Activated T-helper 1 cell treated with anti-CD3 and anti-CD28 coated beads, Interleukin-12 subunit alpha, Interleukin-12 subunit beta, Interleukin-2, Interleukin-4 antibody, amounts not matched to agents 30 ng/mL and 10 ng/mL and 1 ng/mL, durations not matched to agents 14 hours and 24 hours and 36 hours (primary cell): ENCODE data around the gene FAM83C. TPM values are rescaled to one million over a fixed set of nuclear protein-coding genes. Genes with fewer than 3 reads are reported as not detected.

Experiments used
- DNase-seq: peaks from one replicate; pipeline ENCODE4 v3.0.0; 2021; ENCODE audit warnings: low spot score
- H3K27ac Mint-ChIP-seq: one replicate; pipeline ENCODE4 v1.8.0; 2021; ENCODE audit warnings: mild to moderate bottlenecking, mixed read lengths
- H3K27me3 Mint-ChIP-seq: one replicate; pipeline ENCODE4 v1.8.0; 2022; ENCODE audit warnings: mild to moderate bottlenecking, moderate library complexity, mixed read lengths; ENCODE audit not compliant: insufficient read depth
- H3K36me3 Mint-ChIP-seq: one replicate; pipeline ENCODE4 v1.8.0; 2021; ENCODE audit warnings: low read depth, mixed read lengths
- H3K4me1 Mint-ChIP-seq: one replicate; pipeline ENCODE4 v1.8.0; 2021; ENCODE audit warnings: low read depth, mixed read lengths
- H3K4me3 Mint-ChIP-seq: one replicate; pipeline ENCODE4 v1.8.0; 2021; ENCODE audit warnings: mild to moderate bottlenecking, moderate library complexity, mixed read lengths
- H3K9me3 Mint-ChIP-seq: one replicate; pipeline ENCODE4 v1.8.0; 2021; ENCODE audit warnings: mixed read lengths
- intact Hi-C: fragments of 100-400 bp; cut with micrococcal nuclease; formaldehyde crosslinking; loops from one replicate; pipeline ENCODE4 v1.15.1; 2024
- total RNA-seq: library from RNA; stranded (reverse); gene quantifications from 2 replicates; pipeline ENCODE4 v1.2.3, GENCODE V29; 2022

Gene FAM83C
- total RNA-seq, 1 donor from 2014 or later, result not detected

DNA sequence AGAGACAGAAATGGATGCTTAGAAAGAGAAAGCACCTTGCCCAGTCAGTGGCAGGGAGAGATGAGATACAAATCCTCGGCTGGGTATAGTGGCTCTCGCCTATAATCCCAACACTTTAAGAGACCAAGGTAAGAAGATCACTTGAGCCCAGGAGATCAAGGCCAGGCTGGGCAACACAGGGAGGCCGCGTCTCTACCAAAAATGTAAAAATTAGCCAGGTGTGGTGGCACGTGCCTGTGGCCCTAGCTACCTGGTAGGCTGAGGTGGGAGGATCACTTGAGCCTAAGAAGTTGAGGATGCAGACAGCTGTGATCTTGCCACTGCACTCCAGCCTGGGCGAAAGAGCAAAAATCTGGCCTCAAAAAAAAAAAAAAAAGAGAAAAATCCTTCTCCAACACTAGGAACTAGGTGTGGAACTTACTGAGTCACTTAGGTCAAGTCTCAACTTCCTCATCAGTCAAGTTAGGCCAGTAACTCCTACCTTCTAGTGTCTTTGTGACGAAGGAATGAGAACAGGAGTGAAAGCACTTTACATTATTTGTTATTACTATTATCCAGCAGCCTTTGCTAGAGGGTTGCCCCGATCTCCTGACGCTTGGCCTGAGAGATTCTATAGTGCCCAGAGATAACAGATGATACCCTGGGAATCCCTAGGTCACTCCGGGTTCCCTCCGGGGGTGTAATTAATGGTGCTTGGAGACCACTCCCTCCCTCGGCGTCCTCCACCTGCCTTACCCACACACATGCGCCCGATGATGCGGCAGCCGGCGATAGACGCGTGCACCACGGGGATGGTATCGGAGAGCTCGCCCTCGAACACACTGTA, 8.6 kb downstream of the FAM83C start:
- intact Hi-C loops, result loop anchor here (1.0 to 5.0 kb wide), 5 partner anchors 136 to 669 kb away; partner anchors contain the start of genes EDEM2, ERGIC3, SCAND1 and TRPC4AP
- H3K4me1 Mint-ChIP-seq, result peaks cover 31% of the 10 kb centered on the region
- peak overlapping the region; percentile 93 for H3K4me3 Mint-ChIP-seq
- H3K27ac Mint-ChIP-seq, result peak overlapping the region; percentile 82
- H3K36me3 Mint-ChIP-seq, result peaks cover 34% of the 10 kb centered on the region
- H3K27me3 Mint-ChIP-seq, result peaks cover 2% of the 10 kb centered on the region
- H3K9me3 Mint-ChIP-seq, result no peaks in the 10 kb centered on the region
- DNase-seq, result no peak

DNA sequence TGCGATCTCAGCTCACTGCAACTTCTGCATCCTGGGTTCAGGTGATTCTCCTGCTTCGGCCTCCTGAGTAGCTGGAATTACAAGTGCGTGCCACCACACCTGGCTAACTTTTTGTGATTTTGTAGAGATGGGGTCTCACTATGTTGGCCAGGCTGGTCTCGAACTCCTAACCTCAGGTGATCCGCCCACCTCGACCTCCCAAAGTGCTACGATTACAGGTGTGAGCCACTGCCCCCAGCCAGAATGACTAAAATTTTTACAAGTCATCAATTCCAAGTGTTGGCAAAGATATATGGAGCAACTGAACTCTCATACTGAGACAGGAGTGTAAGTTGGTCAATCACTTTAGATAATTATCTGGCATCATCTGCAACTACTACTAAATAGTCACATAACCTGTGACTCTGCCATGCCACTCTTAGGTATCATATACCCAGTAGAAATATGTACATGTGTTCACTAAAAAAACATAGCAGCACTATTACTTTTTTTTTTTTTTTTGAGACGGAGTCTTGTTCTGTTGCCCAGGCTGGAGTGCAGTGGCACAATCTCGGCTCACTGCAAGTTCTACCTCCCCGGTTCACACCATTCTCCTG, 10.6 kb downstream of the FAM83C start:
- Mint-ChIP-seq H3K9me3 (no peaks in the 10 kb centered on the region), H3K4me1 (peaks cover 42% of the 10 kb centered on the region), H3K27ac (no peak overlapping the region), H3K27me3 (no peaks in the 10 kb centered on the region), H3K36me3 (peaks cover 40% of the 10 kb centered on the region), H3K4me3 (no peak overlapping the region)
- DNase-seq, result no peak
- intact Hi-C loops, result loop anchor here (5.0 kb wide), 2 partner anchors 261 to 671 kb away; partner anchors contain the start of genes ERGIC3 and SCAND1

DNA sequence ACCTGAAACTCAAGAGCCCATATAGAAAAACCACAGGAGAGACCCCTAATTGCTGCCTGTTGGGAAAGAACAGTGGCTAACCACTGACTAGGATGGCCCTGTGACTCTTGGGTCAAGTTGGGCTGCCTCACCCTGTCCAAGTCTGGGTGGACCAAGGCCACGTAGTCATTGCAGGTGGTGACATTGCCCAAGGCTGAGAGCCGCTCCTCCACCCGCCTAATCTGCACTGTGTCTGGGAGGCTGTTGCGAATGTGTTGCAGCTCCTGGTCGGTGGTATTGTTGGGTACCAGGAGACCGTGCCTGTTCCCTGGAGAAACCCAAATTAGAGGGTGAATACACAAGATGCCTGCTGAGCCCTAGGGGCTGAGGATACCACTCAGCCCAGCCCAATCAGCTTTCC, 11.7 kb downstream of the FAM83C start:
- H3K36me3 Mint-ChIP-seq, result peaks cover 45% of the 10 kb centered on the region
- H3K9me3 Mint-ChIP-seq, result no peaks in the 10 kb centered on the region
- intact Hi-C loops, result loop anchor here (5.0 kb wide), 2 partner anchors 262 to 672 kb away; partner anchors contain the start of genes ERGIC3 and SCAND1
- H3K27ac Mint-ChIP-seq, result no peak overlapping the region
- DNase-seq, result no peak
- no peak overlapping the region for H3K4me3 Mint-ChIP-seq
- no peaks in the 10 kb centered on the region for H3K27me3 Mint-ChIP-seq
- peaks cover 34% of the 10 kb centered on the region for H3K4me1 Mint-ChIP-seq

DNA sequence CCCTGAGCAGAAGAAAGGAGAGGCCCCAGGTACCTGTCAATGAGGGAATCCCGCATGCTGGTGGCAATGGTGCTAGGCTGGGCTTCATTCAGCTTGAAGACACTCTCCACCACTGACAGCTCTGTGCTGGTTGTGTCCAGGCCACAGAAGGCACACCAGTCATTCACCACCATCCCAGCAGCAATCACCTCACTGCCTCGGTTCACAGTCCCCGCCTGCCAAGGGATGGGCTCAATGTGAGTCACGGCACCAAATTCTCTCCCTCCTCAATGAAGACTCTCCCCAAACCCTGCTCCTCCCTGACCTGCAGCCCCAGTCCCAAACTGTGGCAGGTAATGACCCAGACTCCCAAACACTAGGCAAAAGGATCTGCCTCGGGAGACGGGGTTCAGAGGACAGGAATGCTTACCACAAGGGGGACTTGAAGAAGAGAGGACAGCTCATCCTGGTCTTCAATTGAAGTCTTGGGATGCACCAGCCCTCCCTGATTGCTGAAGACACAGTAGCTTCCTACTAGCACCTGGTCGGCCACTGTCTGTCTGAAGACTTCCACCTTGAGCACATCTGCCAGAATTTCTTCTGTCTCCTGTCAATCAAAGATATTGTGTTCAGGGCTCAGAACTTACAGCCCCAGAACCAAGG, 12.6 kb downstream of the FAM83C start:
- intact Hi-C loops, result loop anchor here (5.0 to 10.0 kb wide), 5 partner anchors 263 to 673 kb away; partner anchors contain the start of genes ERGIC3, GGT7, GSS and MYH7B
- Mint-ChIP-seq H3K4me3 (no peak overlapping the region), H3K4me1 (peaks cover 29% of the 10 kb centered on the region), H3K27ac (peak overlapping the region; percentile 62), H3K36me3 (peaks cover 40% of the 10 kb centered on the region), H3K9me3 (no peaks in the 10 kb centered on the region), H3K27me3 (no peaks in the 10 kb centered on the region)
- DNase-seq, result no peak

DNA sequence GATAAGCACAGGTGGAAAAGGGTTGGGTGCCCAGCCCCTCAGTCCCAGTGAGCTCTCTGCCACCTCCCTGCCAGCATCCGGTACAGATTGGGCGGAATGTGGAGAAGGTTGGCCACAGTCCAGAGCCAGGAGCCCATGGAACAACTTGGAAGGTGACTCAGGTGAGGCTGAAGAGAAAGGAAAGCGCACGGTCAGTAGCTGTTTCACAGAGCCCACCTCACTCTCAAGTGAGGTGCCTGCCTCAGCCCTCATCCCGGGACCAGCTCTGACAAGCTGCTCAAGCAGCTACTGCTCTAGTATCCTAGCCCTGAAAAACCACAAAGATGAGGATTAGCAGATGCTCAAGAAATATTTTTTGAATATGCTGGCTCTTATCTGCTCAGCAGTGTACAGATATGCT, 13.2 kb downstream of the FAM83C start:
- Mint-ChIP-seq H3K36me3 (peaks cover 39% of the 10 kb centered on the region), H3K9me3 (no peaks in the 10 kb centered on the region), H3K27me3 (no peaks in the 10 kb centered on the region), H3K27ac (peak overlapping the region; percentile 62), H3K4me3 (peak overlapping the region; percentile 79), H3K4me1 (peaks cover 28% of the 10 kb centered on the region)
- no peak for DNase-seq
- intact Hi-C loops, result loop anchor here (5.0 to 10.0 kb wide), 3 partner anchors 324 to 574 kb away; partner anchors contain the start of genes GGT7, GSS, MYH7B and TP53INP2

DNA sequence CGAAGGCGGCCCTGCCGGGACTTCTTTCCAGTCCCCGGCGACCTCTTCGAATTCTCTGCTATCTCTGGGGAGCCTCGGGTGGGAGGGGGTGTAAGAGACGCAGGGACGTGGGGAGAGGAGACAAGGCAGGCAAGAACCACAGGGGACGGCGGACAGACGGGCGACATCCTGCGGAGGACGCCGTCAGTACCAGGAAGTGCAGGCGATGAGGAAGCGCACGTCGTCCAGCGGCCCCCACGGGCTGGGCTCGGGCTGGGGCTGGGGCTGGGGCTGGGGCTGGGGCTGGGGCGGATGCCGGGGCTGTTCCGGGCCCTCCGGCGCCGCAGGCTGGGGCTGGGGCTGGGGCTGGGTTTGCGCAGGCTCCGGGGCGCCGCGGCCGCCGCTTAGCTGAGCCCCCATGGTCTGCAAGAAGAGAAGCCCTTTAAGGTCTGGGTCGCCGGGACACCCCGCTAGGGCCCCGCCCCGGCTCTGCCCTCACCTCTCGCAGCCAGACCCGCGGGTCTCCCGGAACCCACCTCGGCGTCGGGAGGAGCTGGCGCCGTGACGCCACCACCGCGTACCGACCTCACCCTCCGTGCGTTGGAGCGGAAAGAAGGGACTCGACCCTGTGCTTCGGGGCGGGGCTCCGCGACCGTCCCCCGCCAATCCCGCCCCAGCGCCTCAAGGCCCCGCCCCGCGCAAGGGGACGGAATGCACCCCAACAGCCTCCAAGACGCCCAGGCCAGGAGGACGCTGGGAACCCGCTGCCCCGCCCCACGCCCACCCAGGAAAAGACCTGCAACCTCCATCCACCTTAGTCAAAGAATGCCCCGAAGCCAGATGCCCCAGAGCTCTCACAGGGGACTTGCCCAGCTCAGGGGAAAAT, 14.5 kb downstream of the FAM83C start, which contains the start of gene MMP24OS:
Gene MMP24OS, minus strand, starts transcription at position 592 of the 865 bp plus-strand sequence. Its CDS starts 193 bp downstream, at position 399.
- Mint-ChIP-seq H3K27ac (peak within 1 kb of the TSS; percentile 99), H3K4me3 (peak within 1 kb of the TSS; percentile 98), H3K4me1 (peaks cover 18% of the 10 kb centered on the region), H3K9me3 (no peaks in the 10 kb centered on the region), H3K27me3 (no peaks in the 10 kb centered on the region), H3K36me3 (peaks cover 31% of the 10 kb centered on the region)
- intact Hi-C loops, result loop anchor here (1.0 to 10.0 kb wide), 7 partner anchors 25 to 573 kb away; partner anchors contain the start of genes EDEM2, GGT7, GSS and MYH7B
- DNase-seq, result peak; percentile 88

DNA sequence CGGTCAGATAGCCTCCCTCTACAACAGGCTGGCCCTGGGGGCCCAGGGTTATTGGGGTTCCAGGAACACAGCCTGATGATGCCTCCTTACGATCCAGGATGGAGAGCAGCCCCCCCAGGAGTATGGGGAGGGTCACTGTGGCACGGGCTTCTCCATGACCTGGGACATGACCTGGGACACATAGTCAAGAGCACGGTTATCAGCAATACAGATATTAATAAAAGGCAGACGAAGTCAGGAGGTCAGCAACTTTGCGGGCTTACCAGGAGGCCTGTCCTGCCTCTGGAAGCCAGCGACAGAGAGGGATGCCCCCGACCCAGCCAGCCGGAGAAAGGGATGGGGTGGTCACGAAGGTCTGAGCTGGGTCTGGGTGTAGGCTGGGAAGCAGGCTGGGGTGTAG, 15.1 kb downstream of the FAM83C start:
- no peak for DNase-seq
- Mint-ChIP-seq H3K27ac (peak overlapping the region; percentile 99), H3K4me1 (peaks cover 15% of the 10 kb centered on the region), H3K27me3 (no peaks in the 10 kb centered on the region), H3K36me3 (peaks cover 27% of the 10 kb centered on the region), H3K4me3 (peak overlapping the region; percentile 98), H3K9me3 (no peaks in the 10 kb centered on the region)
- intact Hi-C loops, result loop anchor here (1.0 to 10.0 kb wide), 7 partner anchors 25 to 572 kb away; partner anchors contain the start of genes EDEM2, GGT7, GSS and MYH7B

DNA sequence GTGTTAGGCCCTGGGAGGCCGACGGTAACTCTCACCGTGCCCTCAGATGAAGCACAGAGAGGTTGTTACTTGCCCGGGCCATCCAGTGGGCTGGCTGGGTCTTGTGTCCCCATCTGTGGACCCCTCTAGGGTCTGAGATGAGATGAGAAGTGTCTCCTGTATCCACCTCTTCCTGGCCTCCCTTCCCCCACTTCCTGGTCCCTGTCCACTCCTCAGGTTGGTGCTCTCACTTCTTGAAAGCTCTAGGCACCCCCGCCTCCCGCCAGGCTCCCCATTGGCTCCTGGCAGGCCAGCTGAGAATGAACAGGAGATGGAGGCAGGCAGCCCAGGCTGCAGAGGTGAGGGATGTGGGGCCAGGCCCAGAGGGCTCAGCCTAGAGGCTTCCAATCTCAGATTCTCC, 15.8 kb downstream of the FAM83C start:
- peaks cover 14% of the 10 kb centered on the region for H3K4me1 Mint-ChIP-seq
- intact Hi-C loops, result loop anchor here (2.0 to 10.0 kb wide), 6 partner anchors 68 to 572 kb away; partner anchors contain the start of genes EDEM2, GGT7, GSS and MYH7B
- H3K27ac Mint-ChIP-seq, result peak overlapping the region; percentile 99
- H3K36me3 Mint-ChIP-seq, result peaks cover 26% of the 10 kb centered on the region
- peak overlapping the region; percentile 98 for H3K4me3 Mint-ChIP-seq
- no peak for DNase-seq
- H3K9me3 Mint-ChIP-seq, result no peaks in the 10 kb centered on the region
- H3K27me3 Mint-ChIP-seq, result no peaks in the 10 kb centered on the region

DNA sequence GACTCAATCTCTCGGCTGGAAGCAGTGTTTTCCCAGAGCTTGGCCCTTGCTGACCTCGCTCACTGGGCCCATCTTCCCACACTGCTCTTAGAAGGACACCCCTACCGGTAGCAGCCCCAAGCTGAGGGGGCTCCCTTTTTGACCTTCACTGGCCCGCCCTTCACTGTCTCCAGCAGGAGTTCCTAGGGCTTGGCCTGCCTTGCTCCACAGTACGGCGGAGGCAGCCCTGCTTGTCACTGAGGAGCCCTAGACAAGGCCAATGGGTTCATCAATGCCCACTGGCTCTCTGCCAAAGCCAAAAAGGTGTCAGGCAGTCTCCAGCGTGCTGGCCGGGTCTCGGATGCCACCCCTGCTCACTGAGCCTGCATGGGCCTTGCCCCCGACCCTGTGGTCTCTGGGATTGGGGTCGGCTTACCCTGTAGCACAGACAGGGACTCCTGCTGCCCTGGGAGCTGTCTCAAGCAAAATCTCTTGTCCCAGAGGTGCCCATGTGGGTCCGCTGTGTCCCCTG, 16.4 kb downstream of the FAM83C start:
- intact Hi-C loops, result loop anchor here (2.0 to 10.0 kb wide), 6 partner anchors 67 to 571 kb away; partner anchors contain the start of genes EDEM2, GGT7, GSS and MYH7B
- no peak for DNase-seq
- Mint-ChIP-seq H3K27ac (peak overlapping the region; percentile 48), H3K27me3 (no peaks in the 10 kb centered on the region), H3K4me3 (peak overlapping the region; percentile 98), H3K4me1 (peaks cover 14% of the 10 kb centered on the region), H3K9me3 (no peaks in the 10 kb centered on the region), H3K36me3 (peaks cover 30% of the 10 kb centered on the region)

DNA sequence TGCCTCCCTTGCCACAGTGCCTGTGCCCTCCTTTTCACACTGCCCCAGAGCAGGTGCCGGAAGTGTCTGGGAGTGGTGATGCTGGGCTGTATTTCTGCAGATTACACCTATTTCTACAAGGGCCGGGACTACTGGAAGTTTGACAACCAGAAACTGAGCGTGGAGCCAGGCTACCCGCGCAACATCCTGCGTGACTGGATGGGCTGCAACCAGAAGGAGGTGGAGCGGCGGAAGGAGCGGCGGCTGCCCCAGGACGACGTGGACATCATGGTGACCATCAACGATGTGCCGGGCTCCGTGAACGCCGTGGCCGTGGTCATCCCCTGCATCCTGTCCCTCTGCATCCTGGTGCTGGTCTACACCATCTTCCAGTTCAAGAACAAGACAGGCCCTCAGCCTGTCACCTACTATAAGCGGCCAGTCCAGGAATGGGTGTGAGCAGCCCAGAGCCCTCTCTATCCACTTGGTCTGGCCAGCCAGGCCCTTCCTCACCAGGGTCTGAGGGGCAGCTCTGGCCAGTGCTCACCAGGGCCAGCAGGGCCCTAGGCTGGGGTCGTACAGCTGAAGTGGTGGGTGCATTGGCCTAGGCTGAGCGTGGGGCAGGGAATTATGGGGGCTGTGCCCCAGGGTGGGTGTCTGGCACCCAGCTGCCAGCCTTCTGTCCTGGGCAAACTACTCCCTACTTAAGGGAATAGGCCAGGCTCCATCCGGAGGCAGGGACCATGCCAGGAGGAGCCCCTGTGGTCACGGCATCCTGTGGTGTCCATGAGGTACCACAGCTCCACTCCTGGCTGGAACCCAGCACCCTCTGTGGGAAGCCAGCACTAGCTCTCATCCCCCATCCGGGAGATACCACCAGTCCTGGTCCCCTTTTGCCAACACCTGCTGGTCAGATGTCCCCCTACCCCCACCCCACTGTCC, 17.8 kb downstream of the FAM83C start:
- H3K4me1 Mint-ChIP-seq, result peaks cover 14% of the 10 kb centered on the region
- no peak for DNase-seq
- H3K9me3 Mint-ChIP-seq, result no peaks in the 10 kb centered on the region
- peaks cover 25% of the 10 kb centered on the region for H3K36me3 Mint-ChIP-seq
- H3K27me3 Mint-ChIP-seq, result no peaks in the 10 kb centered on the region
- intact Hi-C loops, result loop anchor here (5.0 to 10.0 kb wide), 3 partner anchors 320 to 570 kb away; partner anchors contain the start of genes GGT7, GSS, MYH7B and TP53INP2
- no peak overlapping the region for H3K4me3 Mint-ChIP-seq
- H3K27ac Mint-ChIP-seq, result no peak overlapping the region
